Kidney (tissue), 14 donors: ENCODE data around the gene KRT79. TPM values are rescaled to one million over a fixed set of nuclear protein-coding genes. Genes with fewer than 3 reads are reported as not detected.
A peak's percentile ranks its signal among the peaks of the same experiment; 100 is the strongest.

ENCODE experiments used
- DNase-seq, 5 donors: peaks; one replicate each; pipeline ENCODE4 v3.0.0-alpha.2; 2013 to 2020
- FAIRE-seq: peaks from 2 replicates; lab custom pipeline; 2012; peaks lifted over from hg19 to GRCh38; lab: Jason Lieb, UNC
- H3K27ac ChIP-seq, 2 donors: one replicate each; pipeline ENCODE4 v1.7.0; 2013; ENCODE audit warnings: low read depth in 2 of 2, low read length in 2 of 2, inconsistent platforms in 1 of 2
- H3K27me3 ChIP-seq: one replicate; pipeline ENCODE4 v1.7.1; 2013; ENCODE audit warnings: low read length, inconsistent platforms; ENCODE audit not compliant: control insufficient read depth, insufficient read depth
- H3K36me3 ChIP-seq, 3 donors: one replicate each; pipeline versions ENCODE4 v1.7.0 to v1.7.1; 2013; ENCODE audit warnings: low read length in 3 of 3, control low read depth in 1 of 3, inconsistent platforms in 1 of 3; ENCODE audit not compliant: insufficient read depth in 3 of 3, control insufficient read depth in 2 of 3
- H3K4me1 ChIP-seq, 3 donors: one replicate each; pipeline versions ENCODE4 v1.7.0 to v1.7.1; 2013; ENCODE audit warnings: low read length in 3 of 3, inconsistent platforms in 1 of 3, low read depth in 1 of 3; ENCODE audit not compliant: control insufficient read depth in 2 of 3, insufficient read depth in 2 of 3
- H3K4me3 ChIP-seq, 3 donors: one replicate each; pipeline versions ENCODE4 v1.7.0 to v1.8.1; 2013; ENCODE audit warnings: low read length in 3 of 3, control low read depth in 1 of 3, inconsistent platforms in 1 of 3
- H3K9ac ChIP-seq, 3 donors: one replicate each; pipeline versions ENCODE4 v1.7.0 to v1.7.1; 2013; ENCODE audit warnings: low read length in 3 of 3, control low read depth in 1 of 3, inconsistent platforms in 1 of 3
- H3K9me3 ChIP-seq, 3 donors: one replicate each; pipeline versions ENCODE4 v1.7.0 to v1.7.1; 2013; ENCODE audit warnings: low read length in 3 of 3, control low read depth in 1 of 3, inconsistent platforms in 1 of 3; ENCODE audit not compliant: control insufficient read depth in 2 of 3, insufficient read depth in 1 of 3
- intact Hi-C: fragments of 100-400 bp; cut with DNase I; formaldehyde crosslinking; loops from one replicate; pipeline ENCODE4 v1.11.1; 2022
- polyA plus RNA-seq: library from polyadenylated mRNA; stranded (reverse); fragments of 350-450 nt; fragmentation: Illumina TruSeq; extraction: RNeasy Lipid Tissue Mini Kit (QIAGEN cat#74804); gene quantifications from one replicate; pipeline ENCODE4 v1.2.3, GENCODE V29; 2014; ENCODE audit warnings: low read depth, low replicate concordance; ENCODE audit not compliant: insufficient read depth
- total RNA-seq: library from RNA; stranded (reverse); fragmentation: NEBNext Ultra II Directional; extraction: Animal tissue kit (Norgen Biotek cat#: 25700); gene quantifications from one replicate; pipeline ENCODE4 v1.2.1, GENCODE V29; 2021
- TF ChIP-seq, protein P1 (sequence below): IDR thresholded peaks from 3 replicates; pipeline ENCODE4 v1.5.1; 2012; ENCODE audit warnings: mild to moderate bottlenecking, moderate library complexity, borderline replicate concordance; ENCODE audit not compliant: insufficient read depth; ENCODE audit errors: extremely low read depth
- donor health status: control.
- donor health status: control.
- donor health status: control.
- donor health status: control.
- donor health status: control.
- donor health status: DM: yes; HTN: yes; CAD: no.
- donor health status: Normal renal cell carcinoma (clear cell type).

The KRT79 gene
- total and polyA plus RNA-seq, 2 donors from 2014 or later: not detected

DNA sequence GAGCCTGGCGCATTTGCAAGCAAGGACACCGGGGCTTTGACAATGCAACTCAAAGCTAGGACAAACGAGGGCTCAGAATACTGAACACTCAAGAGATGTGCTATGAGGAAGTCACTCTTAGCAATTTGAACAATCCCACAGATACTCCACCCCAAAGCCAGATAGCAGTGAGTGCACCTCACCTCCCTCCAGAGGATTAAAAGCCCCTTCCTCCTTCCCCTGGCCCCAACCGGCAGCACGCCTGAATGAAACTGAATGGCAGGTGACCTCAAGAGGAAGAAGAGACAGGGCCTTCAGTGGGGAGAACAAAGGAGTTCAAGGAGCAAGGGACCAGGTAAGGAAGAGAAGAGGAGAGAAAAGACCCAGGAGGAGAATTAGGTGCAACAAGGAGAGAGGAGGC is 16.6 kb upstream of the KRT79 start:
- DNase-seq (peak in 1 of 5 donors; percentile 15), FAIRE-seq (no peak)
- TF ChIP-seq, protein P1, sequence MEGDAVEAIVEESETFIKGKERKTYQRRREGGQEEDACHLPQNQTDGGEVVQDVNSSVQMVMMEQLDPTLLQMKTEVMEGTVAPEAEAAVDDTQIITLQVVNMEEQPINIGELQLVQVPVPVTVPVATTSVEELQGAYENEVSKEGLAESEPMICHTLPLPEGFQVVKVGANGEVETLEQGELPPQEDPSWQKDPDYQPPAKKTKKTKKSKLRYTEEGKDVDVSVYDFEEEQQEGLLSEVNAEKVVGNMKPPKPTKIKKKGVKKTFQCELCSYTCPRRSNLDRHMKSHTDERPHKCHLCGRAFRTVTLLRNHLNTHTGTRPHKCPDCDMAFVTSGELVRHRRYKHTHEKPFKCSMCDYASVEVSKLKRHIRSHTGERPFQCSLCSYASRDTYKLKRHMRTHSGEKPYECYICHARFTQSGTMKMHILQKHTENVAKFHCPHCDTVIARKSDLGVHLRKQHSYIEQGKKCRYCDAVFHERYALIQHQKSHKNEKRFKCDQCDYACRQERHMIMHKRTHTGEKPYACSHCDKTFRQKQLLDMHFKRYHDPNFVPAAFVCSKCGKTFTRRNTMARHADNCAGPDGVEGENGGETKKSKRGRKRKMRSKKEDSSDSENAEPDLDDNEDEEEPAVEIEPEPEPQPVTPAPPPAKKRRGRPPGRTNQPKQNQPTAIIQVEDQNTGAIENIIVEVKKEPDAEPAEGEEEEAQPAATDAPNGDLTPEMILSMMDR: no peak
- Histone ChIP-seq H3K9ac (no peak overlapping the region), H3K9me3 (no peaks in the 10 kb centered on the region), H3K27ac (no peak overlapping the region), H3K36me3 (no peaks in the 10 kb centered on the region), H3K4me3 (no peak overlapping the region), H3K4me1 (no peaks in the 10 kb centered on the region), H3K27me3 (no peaks in the 10 kb centered on the region)
- intact Hi-C loops: no loop called here

DNA sequence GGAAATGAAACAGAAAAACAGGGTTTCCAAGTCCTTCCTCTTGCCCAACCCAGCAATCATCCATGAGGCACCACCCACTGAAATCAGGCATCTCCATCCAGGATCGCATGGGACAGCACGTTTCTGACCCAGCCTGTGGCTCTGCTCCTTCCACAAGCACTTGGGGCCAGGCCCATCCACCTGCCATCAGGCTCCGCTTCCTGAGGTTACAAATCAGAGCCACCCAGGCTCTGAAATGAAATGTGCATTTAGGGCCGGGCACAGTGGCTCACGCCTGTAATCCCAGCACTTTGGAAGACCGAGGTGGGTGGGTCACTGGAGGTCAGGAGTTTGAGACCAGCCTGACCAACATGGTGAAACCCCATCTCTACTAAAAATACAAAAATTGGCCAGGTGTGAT is 15.4 kb upstream of the KRT79 start:
- FAIRE-seq (no peak), DNase-seq (peak in 1 of 5 donors; percentile 48)
- Histone ChIP-seq H3K9ac (no peak overlapping the region), H3K27me3 (no peaks in the 10 kb centered on the region), H3K4me3 (no peak overlapping the region), H3K36me3 (no peaks in the 10 kb centered on the region), H3K4me1 (no peaks in the 10 kb centered on the region), H3K9me3 (no peaks in the 10 kb centered on the region), H3K27ac (no peak overlapping the region)
- intact Hi-C loops: no loop called here
- TF ChIP-seq, protein P1: no peak

DNA sequence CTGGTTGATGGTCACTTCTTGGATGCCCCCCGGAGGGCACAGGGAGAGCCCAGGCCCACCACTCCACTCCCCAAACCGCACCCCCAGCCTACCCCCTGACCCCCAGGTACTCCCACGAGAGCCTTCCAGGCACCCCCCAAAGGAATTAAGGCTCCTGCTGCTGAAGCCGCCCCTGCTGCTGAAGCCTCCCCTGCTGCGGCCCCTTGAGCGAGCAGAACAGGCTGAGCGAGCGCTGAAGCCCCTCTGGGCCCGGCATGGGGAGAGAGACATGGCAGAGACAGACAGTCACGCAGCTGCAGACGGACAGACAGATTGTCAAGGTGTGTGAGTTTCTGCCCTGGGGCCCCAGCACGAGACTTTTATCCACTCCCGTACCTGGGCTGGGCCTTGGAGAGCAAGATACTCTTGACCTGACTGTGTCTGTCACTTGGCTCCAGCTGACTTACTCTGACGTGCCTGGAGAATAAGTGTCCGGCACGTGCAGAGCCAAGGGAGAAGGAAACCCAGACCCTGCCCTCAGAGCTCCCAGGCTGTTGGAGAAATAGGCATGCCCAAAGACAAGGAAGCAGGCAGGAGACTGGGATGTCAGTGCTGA is 14.6 kb upstream of the KRT79 start, which contains the start of gene KRT78:
TSS of gene KRT78 (minus strand) at position 334 of the 595 bp plus-strand sequence. CDS start at position 270, 64 bp downstream.
- Histone ChIP-seq H3K36me3 (no peaks in the 10 kb centered on the region), H3K9me3 (no peaks in the 10 kb centered on the region), H3K27me3 (no peaks in the 10 kb centered on the region), H3K27ac (no peak within 1 kb of the TSS), H3K9ac (no peak within 1 kb of the TSS), H3K4me3 (no peak within 1 kb of the TSS), H3K4me1 (no peaks in the 10 kb centered on the region)
- DNase-seq (peak in 1 of 5 donors; percentile 57), FAIRE-seq (no peak)
- TF ChIP-seq, protein P1: no peak
- intact Hi-C loops: no loop called here
